Measurements from ENCODE around the gene EHD3.

The EHD3 gene

DNA sequence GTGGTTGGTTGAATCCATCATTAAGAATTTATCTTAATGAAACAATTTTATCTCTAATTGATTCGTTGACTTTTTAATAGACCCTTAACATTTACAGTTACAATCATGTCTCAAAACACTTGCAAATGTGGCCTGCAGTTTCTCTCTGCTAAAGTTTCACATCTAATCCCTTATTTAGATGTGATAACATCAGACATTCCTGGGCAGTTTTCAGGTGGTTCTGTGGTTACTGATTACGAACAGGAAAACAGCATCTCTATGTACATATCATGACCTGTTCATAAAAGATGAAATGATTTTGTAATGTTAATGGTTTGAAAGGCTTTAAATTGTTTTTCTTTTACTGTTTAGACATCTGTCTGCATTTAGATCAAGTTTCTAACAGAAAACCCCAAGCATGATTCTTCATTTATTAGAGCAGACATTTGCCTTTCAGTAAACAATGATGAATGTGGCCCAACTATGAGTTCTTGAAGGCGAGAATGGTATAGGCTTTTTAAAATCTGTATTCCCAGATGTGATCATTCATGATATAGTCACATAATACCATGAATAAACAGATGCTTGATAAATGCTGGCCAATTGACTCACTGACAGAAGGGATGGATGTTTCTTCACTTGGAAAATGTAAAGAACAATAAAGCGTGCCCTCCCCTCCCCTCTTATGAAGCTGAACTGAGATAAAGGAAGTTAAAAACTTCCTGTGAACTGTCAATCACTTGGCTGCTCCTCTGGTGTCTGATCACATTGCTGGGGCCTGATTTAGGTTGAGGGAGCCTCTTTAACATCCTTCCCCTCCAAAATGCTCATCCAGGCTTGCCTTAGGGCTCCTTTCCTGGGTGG lies 20.1 kb upstream of the EHD3 start:
- DNase-seq (ENCODE audit: low spot score), result no peak

DNA sequence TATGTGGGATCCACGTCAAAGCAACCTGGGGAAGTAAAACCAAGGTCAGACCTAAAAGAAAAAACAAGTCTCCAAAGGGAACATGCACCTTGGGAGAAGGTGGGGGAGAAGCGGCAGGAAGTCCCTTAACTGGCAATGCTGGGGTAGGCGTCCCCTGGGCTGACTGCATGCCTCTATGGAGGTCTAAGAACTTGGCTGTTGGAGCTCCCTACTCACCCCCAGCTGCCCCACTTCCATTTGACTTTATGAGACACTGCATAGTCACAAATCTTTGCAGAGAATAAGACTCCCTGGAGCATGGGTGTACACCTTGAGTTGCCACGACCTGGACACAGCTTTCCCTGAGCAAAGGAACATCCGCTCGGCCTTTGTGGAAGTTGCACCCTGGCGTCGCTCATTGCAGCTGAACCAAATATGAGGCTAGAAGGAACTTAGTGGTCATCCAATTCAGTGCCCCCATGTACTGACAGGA lies 19.5 kb upstream of the EHD3 start:
- no peak for DNase-seq (ENCODE audit: low spot score)

DNA sequence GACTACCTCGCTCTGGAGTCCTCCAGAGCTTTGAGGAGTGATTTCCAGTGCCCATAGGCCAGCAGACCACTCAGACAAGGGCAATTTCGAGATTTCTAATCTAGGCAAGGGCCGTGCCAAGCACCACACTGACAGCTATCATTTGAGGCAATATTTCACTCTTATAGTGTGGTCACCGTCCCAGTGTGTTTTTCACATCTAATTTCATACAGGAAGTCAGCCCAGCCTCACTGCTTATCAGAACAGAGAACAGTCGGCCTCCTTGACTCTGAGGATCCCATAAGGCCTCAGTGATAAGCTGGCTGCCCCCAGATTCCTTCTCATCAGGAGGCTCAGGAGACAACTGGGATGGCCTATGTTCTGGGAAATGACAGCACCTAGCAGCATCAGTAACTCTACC lies 17.2 kb upstream of the EHD3 start:
- no peak for DNase-seq (ENCODE audit: low spot score)

DNA sequence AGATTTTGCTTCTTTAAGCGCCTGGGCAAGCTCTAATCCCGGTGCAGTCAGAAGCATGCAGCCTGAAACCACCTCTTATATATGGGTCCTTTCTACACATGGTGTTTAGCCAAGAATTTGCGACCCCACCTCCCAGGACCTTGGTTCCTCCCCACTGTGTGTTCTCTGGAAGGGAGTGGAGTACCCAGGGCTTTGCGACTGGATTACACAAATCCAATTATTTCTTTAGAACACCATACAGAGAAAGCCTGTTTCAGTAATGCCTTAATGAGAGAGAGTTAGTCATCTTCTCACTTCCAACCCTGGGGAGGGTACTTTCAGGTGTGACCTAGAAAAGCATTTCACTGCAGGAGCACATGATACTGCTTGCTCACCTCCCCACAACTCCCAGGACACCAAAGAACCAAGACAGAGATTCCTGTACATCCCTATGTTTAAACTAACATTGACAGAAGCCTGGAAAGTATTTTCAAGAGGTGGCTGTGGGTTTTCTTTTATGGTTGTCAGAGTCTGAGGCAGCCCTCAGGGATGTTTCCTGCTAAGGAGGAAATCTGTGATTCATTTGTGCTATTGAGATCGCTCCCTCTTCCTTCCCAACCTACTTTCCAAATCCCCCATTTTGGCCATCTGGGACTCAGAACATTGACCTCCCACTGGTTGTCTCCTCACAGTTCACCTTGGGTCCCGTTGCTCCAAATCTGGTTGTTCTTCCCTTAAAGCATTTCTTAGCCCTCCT lies 16.3 kb upstream of the EHD3 start, which contains the start of gene CAPN14:
TSS of gene CAPN14 (minus strand) at position 51 of the 736 bp plus-strand sequence. CDS start 12,068 bp downstream, outside the sequence.
- no peak for DNase-seq (ENCODE audit: low spot score)

DNA sequence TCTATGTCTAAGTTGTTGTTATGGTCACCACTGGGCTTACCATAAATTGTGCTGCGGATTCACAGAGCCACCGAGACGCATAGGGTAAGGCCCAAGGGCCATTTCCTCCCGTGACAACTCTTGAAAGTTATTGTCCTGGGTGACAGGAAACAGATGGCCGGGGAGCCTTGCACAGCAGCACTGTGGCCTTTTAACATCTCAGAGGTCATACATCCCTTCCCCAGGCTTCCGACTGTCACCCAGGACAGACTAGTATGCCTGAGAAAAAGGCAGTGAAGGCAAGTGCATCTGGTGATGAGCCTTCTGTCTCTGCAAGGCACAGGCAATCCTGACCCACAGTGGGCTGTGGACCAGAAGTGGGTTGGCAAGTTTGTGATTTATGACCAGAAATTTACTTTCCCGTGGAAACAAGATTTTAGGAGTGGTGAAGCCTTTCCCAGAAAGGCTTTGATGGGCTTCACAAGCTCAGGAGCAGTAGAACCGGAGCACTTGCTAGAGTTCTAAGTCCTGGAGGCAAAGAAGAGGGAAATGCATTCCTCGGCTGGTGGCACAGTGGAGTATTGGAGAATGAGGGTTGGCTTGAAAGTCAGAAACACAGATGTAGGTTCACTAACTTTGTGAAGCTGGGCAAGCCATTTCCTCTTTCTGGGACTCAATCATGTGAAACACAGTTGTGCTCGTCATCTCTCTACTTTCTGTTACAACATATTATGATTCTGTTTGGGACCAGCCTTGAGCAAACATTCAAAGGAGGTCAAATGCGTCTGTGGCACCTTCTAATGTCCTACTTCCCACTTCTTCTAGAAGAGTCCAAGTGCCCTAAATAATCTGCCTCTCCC lies 14.6 kb upstream of the EHD3 start:
- DNase-seq (ENCODE audit: low spot score), result no peak

DNA sequence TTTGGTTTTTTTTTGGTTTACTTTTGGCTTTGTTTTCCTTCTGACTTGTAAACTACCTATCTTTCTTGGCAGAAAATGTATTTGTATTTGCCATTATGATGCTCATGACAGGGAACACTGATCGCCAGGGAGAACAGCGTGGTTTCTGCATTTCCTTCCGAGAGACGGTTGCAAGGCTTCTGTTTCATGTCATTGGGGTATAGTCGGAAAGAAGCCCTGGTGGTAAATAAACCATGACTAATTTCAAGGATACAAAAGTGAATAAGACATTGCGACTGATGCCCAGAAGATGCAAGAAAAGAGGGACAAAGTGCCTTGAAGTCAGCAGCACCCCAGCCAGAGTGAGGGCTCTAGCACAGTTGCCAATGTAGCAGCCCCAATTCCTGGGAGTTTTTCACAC lies 12.4 kb upstream of the EHD3 start:
- DNase-seq (ENCODE audit: low spot score), result no peak

DNA sequence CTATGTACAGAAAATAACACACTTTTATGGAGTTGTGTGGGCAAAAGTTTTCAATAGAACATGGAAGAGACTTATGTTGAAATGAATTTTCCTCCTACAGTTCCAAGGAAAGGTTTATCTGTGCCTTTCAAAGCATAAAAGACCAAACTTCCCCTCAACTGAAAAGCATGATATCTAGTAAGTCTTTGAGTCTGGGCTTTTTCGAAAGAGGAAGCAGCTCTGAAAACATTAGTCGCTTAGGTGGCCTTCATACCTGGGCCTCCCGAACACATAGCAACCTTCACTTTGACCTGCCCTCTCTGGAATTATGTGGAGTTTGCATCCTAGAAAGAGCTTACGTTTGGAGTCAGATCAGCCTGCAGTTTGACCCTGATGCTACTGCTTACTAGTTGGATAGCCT lies 11.9 kb upstream of the EHD3 start:
- no peak for DNase-seq (ENCODE audit: low spot score)

DNA sequence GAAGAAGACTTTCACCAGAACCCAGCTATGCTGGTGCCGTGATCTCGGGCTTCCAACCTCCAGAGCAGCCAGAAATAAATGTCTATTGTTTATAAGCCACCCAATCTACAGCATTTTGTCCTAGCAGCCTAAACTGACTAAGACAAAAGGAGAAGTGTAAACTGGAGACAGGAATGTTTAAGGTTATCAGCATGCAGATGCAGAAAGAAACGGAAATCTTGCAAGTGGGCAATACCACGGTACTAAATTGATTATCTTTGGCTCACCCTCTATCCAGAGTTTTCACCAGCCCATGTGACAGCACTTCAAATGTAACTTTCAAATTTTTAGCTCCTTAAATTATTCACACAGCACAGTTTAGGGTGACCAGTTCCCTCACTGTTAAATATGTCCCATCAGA lies 10.9 kb upstream of the EHD3 start:
- DNase-seq (ENCODE audit: low spot score), result no peak

DNA sequence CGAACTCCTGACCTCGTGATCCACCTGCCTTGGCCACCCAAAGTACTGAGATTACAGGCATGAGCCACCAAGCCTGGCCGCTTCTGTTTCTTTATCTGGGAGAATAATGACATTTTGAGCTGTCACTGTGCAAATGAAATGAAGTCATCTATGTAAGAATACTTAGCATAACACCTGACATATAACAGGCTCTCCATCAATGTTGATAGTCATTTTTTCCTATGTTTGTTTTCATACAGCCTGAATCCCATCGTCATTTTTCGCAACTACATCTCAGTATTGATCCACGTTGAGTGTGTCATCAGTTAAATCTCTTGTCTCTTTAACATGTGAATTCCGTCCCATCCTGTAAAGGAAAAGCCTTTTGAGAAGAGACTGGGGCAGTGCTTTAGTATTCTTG lies 10.2 kb upstream of the EHD3 start:
- DNase-seq (ENCODE audit: low spot score), result no peak

DNA sequence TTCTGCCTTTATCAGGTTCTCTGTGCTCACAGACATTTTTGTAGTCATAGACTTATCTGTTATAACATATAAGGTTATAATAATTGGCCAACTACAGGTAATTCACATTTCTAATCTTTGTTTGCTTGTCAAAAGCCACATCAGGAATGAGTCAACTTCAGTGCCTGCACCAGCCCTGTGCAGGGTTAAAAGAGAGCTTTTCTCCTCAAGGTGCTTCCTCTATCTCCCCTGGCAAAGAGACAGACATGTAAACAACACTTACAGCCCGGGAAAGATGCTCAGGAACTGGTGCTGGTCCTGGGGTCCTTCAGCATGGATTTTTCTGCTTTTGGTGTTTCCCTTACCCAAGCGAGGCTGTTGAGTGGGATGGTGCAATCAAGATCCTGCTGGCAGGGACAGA lies 7.7 kb upstream of the EHD3 start:
- DNase-seq (ENCODE audit: low spot score), result no peak

DNA sequence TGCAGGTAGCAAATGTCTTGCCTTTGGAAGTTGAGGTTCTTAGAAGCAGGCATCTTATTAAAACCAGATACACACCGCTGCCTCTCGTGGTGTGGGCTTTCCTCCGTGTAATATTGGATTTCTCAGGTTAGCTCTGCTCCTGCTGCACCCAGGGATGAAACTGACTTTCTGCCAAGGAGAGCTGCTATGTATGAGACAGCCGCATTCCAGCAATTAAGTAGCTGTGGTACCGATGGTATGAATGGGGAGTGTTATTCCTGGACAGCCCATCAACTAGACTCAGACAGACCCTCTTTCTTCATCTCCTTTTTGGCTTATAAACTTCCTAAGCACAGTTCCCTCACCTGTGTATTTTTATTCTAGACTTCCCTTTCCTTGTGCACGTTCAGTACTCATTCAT lies 6.8 kb upstream of the EHD3 start:
- no peak for DNase-seq (ENCODE audit: low spot score)

DNA sequence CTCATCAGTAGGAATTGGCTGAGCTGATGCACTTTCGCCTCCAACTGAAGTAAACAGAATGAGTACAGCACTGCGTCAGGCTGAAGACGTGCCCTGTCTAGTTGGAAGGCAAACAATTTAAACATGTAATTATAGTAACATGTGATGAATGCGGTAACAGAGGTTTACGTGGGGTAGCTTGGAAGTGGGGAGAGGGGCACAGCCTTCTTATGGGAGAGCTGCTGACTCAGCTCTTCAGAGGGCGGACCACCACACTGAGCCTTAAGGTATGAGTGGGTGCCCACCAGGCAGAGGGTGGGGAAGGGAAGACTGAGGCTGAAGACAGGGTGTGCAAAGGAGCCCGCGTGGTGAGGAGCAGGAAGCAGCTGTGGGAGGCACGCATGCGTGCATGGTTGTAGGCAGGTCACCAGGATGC lies 6.2 kb upstream of the EHD3 start:
- DNase-seq (ENCODE audit: low spot score), result no peak

DNA sequence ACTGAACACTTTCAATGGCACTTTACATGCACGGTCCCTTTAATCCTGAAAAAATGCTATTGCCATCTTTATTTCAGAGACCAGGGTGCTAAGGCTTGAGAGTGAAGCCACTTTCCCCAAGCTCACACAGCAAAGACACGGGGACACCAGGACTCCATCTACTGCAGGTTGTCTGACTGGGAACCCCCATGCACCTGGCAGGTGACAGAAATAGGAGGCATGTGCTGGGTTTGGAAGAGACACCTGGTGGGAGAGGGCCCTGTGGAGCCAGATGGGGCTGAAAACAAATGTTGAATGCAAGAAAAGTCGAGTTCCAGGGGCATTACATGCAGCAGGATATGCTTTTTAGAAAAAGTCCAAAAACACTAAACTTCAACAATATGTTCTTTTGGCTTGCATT lies 5.2 kb upstream of the EHD3 start:
- DNase-seq (ENCODE audit: low spot score), result no peak

DNA sequence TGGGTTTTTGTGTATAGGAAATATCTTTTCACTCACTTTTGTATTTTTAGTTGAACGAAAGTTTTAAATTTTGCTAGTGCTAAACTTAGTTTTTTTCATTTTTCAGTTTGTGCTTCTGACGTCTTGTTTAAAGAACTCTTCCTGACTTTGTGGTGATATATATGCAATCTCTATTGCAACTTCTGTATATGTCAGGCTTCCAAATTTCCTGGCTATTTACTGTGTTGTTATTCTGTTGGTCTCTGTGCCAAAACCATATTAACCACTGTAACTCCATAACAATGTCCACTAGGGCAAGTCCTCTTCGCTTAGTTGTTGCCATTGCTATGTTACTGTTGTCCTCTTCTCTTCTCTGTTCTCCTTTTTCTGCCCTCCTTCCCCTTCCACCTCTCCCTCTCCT lies 3.2 kb upstream of the EHD3 start:
- no peak for DNase-seq (ENCODE audit: low spot score)

DNA sequence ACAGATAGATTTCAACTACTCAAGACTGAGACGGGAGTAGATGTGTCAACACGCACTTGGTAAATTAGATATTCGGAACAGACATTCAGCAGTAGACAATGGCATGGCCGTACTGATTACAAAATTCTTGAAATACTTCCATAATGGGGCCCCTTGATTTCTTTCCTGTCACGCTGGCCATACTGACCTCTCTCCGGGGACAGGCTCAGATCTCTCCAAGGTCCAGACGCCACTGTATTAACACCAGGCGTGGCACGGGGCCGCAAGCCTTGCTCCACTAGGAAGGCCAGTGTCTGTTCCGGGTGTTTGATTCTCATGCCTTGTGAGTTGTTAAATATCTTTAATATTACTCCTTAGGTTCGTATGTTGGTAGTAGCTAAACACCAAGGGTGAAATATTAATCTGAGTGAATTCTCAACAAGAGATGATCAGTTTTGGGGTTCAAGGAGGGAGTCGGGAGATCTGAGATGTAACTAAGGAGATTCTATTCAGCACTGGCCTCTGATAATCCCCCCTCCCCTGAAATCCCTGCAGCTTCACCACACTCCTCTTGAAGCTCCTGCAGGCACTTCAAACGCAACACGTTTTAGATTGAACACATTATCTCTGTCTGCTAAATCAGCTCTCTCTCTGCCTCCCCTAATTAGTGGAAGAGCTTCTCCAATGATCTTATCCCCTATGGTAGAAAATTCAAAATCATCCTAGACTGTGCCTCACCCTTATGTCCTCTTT lies 2.2 kb upstream of the EHD3 start:
- DNase-seq (ENCODE audit: low spot score), result no peak

DNA sequence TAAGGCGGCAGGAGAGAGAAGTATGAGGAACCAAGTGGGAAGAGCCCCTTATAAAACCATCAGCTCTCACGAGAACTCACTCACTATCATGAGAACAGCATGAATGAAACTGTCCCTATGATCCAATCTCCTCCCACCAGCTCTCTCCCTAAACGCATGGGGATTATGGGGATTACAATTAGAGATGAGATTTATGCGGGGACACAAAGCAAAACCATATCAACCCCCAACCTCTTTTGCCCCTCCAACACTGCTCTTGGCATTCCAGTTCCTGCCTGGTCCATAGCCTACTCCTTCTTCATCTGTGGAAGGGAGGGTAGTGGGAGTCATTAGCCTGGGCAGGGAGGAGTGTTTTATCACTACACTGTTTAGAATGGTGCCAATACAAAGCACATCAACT lies 1.4 kb upstream of the EHD3 start:
- no peak for DNase-seq (ENCODE audit: low spot score)

DNA sequence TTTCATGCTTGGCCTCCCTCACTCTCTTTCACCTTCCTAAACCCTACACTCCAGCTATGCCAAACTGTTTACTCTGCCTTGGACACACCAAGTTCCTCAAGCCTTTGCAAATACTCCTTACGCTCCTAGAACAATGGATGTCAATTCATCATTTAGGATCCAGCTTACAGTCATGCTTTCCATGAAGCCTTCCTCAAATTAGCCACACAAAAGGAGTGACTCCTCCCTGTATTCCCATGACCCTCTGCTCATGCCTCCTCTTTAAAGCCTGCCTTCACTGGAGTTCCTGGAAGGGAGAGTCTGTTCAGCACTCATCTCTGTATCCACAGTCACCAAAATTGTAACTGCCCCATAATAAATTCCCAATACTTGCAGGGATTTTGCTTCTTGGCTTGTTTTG lies 721 bp upstream of the EHD3 start:
- DNase-seq (ENCODE audit: low spot score), result peak; percentile 35

DNA sequence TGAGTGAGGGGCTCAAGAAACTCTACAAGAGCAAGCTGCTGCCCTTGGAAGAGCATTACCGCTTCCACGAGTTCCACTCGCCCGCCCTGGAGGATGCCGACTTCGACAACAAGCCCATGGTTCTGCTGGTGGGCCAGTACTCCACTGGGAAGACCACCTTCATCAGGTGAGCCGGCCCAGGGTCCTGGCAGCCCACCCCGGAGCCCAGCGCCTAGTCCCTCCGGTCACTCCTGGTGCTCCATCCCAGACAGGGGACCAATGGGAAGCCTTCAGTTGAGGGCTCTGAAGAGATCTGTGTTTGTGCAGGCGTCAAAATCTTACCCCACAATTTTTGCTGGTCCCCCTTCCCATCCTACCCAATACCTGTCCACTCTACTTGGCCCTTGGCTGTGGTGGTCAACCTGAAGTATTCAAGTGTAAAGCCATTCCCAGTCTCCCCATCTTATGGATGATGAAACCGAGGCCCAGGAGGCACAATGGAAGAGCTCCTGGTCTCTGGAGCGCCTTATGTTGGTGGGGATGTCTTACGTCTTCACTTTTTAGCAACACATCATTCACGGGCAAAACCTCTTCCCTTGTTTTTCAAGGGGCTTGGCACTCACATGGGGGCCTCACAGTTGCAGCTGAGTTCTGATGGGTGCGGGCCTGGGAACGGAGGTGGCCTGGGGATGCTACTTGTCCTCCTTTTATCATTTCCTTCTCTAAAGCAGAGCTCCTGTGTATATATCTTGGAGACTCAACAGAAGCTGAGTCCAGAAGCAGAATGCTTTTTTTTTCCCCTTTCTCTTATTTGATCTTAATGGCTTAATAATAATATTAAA lies 941 bp downstream of the EHD3 start:
- no peak for DNase-seq (ENCODE audit: low spot score)

DNA sequence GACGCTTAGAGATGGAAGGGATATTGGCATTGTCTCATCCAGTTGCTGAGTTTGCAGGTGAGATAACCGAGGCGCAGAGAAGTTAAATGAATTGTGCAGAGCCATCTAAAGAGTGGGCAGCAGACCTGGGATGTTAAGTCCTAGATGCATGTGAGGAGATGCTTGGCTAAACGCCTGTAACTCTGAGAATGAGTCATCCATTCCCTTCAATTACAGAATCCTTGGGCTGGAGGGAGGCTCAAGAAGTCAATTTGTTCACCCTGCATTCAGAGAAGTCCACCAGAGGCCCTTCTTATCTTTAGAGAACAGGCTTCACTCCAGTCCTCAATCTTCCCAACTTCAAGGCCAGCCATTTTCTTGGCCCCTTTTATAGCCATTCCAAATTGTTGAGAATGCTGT lies 1.6 kb downstream of the EHD3 start:
- DNase-seq (ENCODE audit: low spot score), result peak; percentile 30

DNA sequence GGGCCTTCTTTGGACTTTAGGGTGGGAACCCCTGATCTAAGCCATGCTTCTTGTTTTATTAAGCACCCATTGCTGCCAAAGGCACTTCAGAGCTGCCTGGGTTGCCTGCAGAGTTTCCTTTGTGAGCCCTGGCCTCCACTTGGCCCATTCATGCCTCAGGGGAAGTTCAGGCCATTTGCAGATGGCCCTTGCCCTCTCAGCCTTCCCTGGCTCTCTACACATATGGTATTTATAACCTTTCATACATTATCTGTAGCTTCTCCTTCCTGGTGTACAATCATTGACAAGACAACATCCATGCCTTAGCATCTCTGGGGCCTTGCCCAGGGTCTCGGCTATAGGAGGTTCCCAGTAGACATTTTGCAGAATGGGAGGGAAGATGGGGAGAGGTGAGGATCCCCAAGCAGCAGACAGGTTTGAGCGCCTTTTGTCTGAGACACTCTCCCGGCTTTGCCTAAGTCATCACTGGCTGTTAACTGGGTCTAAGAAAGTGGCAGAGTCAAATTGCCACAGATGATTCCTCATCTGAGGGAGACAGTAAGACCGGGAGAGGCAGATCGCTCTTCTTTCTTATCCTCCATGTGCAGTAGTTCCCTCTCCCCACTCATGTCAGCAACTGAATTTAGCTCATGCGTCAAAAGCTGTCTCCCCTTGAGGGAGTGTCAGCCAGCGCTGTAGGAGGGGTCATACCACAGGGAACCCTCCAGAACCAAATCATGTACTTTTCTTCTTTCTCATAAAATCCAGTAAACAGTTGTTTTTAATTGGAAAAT lies 2.7 kb downstream of the EHD3 start:
- no peak for DNase-seq (ENCODE audit: low spot score)

Data from COLO829 (cell line).